Adrenal gland (tissue), 12 donors: ENCODE data around the gene WWOX. TPM values are rescaled to one million over a fixed set of nuclear protein-coding genes. Genes with fewer than 3 reads are reported as not detected.

Experiments used
- DNase-seq, 7 donors: peaks; one replicate each; pipeline ENCODE4 v3.0.0-alpha.2; 2019 to 2020
- H3K27ac ChIP-seq, 5 donors: fragments of 200-600 bp; sonication (generic) in 4 of 5; 1 replicate in 3 of 5; 2 replicates in 2 of 5; pipeline versions ENCODE4 v1.5.1 to v1.8.0; 2016 to 2020; ENCODE audit warnings: mild to moderate bottlenecking in 1 of 5
- H3K27me3 ChIP-seq: fragments of 200-600 bp; 2 replicates; pipeline ENCODE4 v1.8.0; 2021
- H3K36me3 ChIP-seq, 2 donors: fragments of 200-600 bp; replicated peaks in 1 of 2; 1 replicate in 1 of 2; 2 replicates in 1 of 2; pipeline versions ENCODE4 v1.5.1 to v1.8.0; 2018 to 2022
- H3K4me1 ChIP-seq, 2 donors: fragments of 200-600 bp; replicated peaks in 1 of 2; 1 replicate in 1 of 2; 2 replicates in 1 of 2; pipeline versions ENCODE4 v1.5.1 to v1.8.0; 2018 to 2021
- H3K4me3 ChIP-seq, 4 donors: fragments of 200-600 bp; sonication (generic) in 3 of 4; one replicate each; pipeline ENCODE4 v1.5.1; 2016 to 2018
- H3K9me3 ChIP-seq, 3 donors: fragments of 200-600 bp; sonication (generic) in 1 of 3; replicated peaks in 1 of 3; 1 replicate in 2 of 3; 2 replicates in 1 of 3; pipeline versions ENCODE4 v1.5.1 to v1.8.0; 2016 to 2021
- CTCF ChIP-seq, 6 experiments: fragments of 450-650 bp in 4 of 6; fragments of 200-600 bp in 2 of 6; sonication (generic) in 1 of 6; IDR thresholded peaks; 1 replicate in 5 of 6; 2 replicates in 1 of 6; pipeline versions ENCODE4 v1.5.1 to v1.8.0; 2016 to 2021; ENCODE audit warnings: antibody characterized with exemption in 6 of 6, mild to moderate bottlenecking in 2 of 6, moderate library complexity in 1 of 6
- POLR2A ChIP-seq, 2 donors: fragments of 450-650 bp; IDR thresholded peaks; one replicate each; pipeline ENCODE4 v1.6.1; 2017; ENCODE audit warnings: antibody characterized with exemption in 2 of 2, mild to moderate bottlenecking in 2 of 2, moderate library complexity in 1 of 2
- WGBS, 4 donors: extraction: QIAGEN DNeasy Blood & Tissue Kit in 2 of 4; methylation state at CpG; one replicate each; pipeline versions ENCODE4 v1.1.5 to v1.1.7; 2013 to 2017; 5-methylcytosine and 5-hydroxymethylcytosine counted together
- intact Hi-C, 2 donors: fragments of 100-400 bp; cut with DNase I; formaldehyde crosslinking; loops; one replicate each; pipeline versions ENCODE4 v1.14.1 to v1.15.0; 2022 to 2023
- polyA plus RNA-seq, 3 donors: library from polyadenylated mRNA; stranded (reverse); fragments of 200-250 nt in 2 of 3; fragments of 350-450 nt in 1 of 3; fragmentation: Illumina TruSeq in 1 of 3; extraction: RNeasy Lipid Tissue Mini Kit (QIAGEN cat#74804) in 1 of 3; gene quantifications; one replicate each; pipeline ENCODE4 v1.2.3, GENCODE V29; 2013 to 2014
- total RNA-seq, 9 donors: library from RNA; depleted of rRNA in 4 of 9; stranded (reverse); fragments of >200 nt in 4 of 9; fragments of 120-200 nt in 1 of 9; fragmentation: NEBNext Ultra II Directional in 1 of 9; extraction: Animal tissue kit (Norgen Biotek cat#: 25700) in 1 of 9; gene quantifications; one replicate each; pipeline versions ENCODE4 v1.1.0 to v1.2.4, GENCODE V29; 2013 to 2023
- donor health status: healthy with polysubstance abuse.
- donor health status: Bipolar disorder and iron deficiency.
- donor health status: DM: yes; HTN: yes; CAD: no.
- donor health status: DM: no; HTN: no; CAD: no.
- donor health status: DM: no; HTN: no; CAD: no.
- donor health status: DM: yes; HTN: yes; CAD: no.

Gene WWOX
- total and polyA plus RNA-seq, 12 donors = 11.8 to 74.6 (median 20.5) TPM

GRCh38 chr16:79079656-79080420 is 980.4 kb downstream of the WWOX start:
- no peak for DNase-seq
- TF ChIP-seq POLR2A (IDR thresholded peaks at IDR 0.05) (no peak), CTCF (IDR thresholded peaks at IDR 0.05) (no peak)
- Histone ChIP-seq H3K27me3 (no peaks in the 10 kb centered on the region), H3K4me3 (no peak overlapping the region), H3K27ac (no peak overlapping the region), H3K4me1 (no peaks in the 10 kb centered on the region), H3K9me3 (no peaks in the 10 kb centered on the region), H3K36me3 (no peaks in the 10 kb centered on the region)
- WGBS, 4 donors = 87 to 92% (median 91%) methylated on average over 10 of the region's 10 CpGs
- intact Hi-C loops = no loop called here

GRCh38 chr16:79081297-79082066 is 982.0 kb downstream of the WWOX start:
- DNase-seq = no peak
- Histone ChIP-seq H3K4me3 (no peak overlapping the region), H3K36me3 (no peaks in the 10 kb centered on the region), H3K27ac (no peak overlapping the region), H3K9me3 (no peaks in the 10 kb centered on the region), H3K27me3 (no peaks in the 10 kb centered on the region), H3K4me1 (no peaks in the 10 kb centered on the region)
- no peak for TF ChIP-seq CTCF (IDR thresholded peaks at IDR 0.05)
- no peak for TF ChIP-seq POLR2A (IDR thresholded peaks at IDR 0.05)
- intact Hi-C loops = no loop called here
- 86 to 95% (median 91%) methylated on average over 12 of the region's 12 CpGs for WGBS, 4 donors

GRCh38 chr16:79082970-79083369 is 983.5 kb downstream of the WWOX start:
- no peak overlapping the region for H3K27ac ChIP-seq
- intact Hi-C loops = no loop called here
- no peaks in the 10 kb centered on the region for H3K4me1 ChIP-seq
- no peaks in the 10 kb centered on the region for H3K27me3 ChIP-seq
- H3K36me3 ChIP-seq = no peaks in the 10 kb centered on the region
- TF ChIP-seq POLR2A (IDR thresholded peaks at IDR 0.05) (no peak), CTCF (IDR thresholded peaks at IDR 0.05) (no peak)
- H3K9me3 ChIP-seq = no peaks in the 10 kb centered on the region
- 88 to 100% (median 97%) methylated on average over 2 to 3 of the region's 3 CpGs for WGBS, 4 donors
- DNase-seq = no peak
- H3K4me3 ChIP-seq = no peak overlapping the region

- Histone ChIP-seq H3K27ac (no peak overlapping the region), H3K27me3 (no peaks in the 10 kb centered on the region), H3K4me1 (no peaks in the 10 kb centered on the region), H3K36me3 (no peaks in the 10 kb centered on the region), H3K9me3 (no peaks in the 10 kb centered on the region), H3K4me3 (no peak overlapping the region)
- intact Hi-C loops = no loop called here
- WGBS, 4 donors = 84 to 87% (median 86%) methylated on average over 18 of the region's 18 CpGs
- no peak for DNase-seq
- no peak for TF ChIP-seq POLR2A (IDR thresholded peaks at IDR 0.05)
- TF ChIP-seq CTCF (IDR thresholded peaks at IDR 0.05) = no peak
These were observed 984.2 kb downstream of the WWOX start for GRCh38 chr16:79083508-79084299.
